K562 (cell line): ENCODE data around the gene TAMALIN. TPM values are rescaled to one million over a fixed set of nuclear protein-coding genes. Genes with fewer than 3 reads are reported as not detected.
A peak's percentile ranks its signal among the peaks of the same experiment; 100 is the strongest.

Source experiments
- ATAC-seq: fragments of 200-7000 bp; cut with Tn5 transposase; 3 replicates; pipeline ENCODE4 v1.9.1; 2020; ENCODE audit warnings: moderate library complexity
- BruUV-seq: library from RNA; stranded (reverse); fragments of 400-500 nt; replicated peaks from 2 replicates; lab custom pipeline; 2021; lab: Mats Ljungman, UMichigan
- CTCF ChIA-PET: fragments of 300-600 bp; formaldehyde crosslinking; extraction: SDS; loops from one replicate; lab custom pipeline; 2021; ENCODE audit warnings: low intra/inter-chr PET ratio; lab: Yijun Ruan, JAX
- POLR2A ChIA-PET: fragments of 300-600, 350-650 bp; sonication (Branson Sonifier 250); formaldehyde crosslinking; extraction: SDS; loops from one replicate; lab custom pipeline; 2021; ENCODE audit warnings: antibody characterized with exemption, inconsistent platforms; lab: Yijun Ruan, JAX
- DNase-seq, 4 experiments: peaks; one replicate each; pipeline versions ENCODE4 v3.0.0 to v3.0.0-alpha.2; 2011 to 2018; ENCODE audit warnings: low spot score in 3 of 4, mixed read lengths in 3 of 4; ENCODE audit errors: extremely low read depth in 1 of 4
- FAIRE-seq: peaks from 2 replicates; lab custom pipeline; 2011; peaks lifted over from hg19 to GRCh38; lab: Jason Lieb, UNC
- H2AFZ ChIP-seq: 2 replicates; pipeline ENCODE4 v1.6.0; 2011; ENCODE audit warnings: low read depth, low read length, control low read depth, inconsistent platforms
- H3K27ac ChIP-seq: fragments of 200-600 bp; 3 replicates; pipeline ENCODE4 v1.8.0; 2011; ENCODE audit warnings: low read depth, mild to moderate bottlenecking, control low read depth, inconsistent platforms, low read length, moderate library complexity, mixed read lengths; ENCODE audit errors: extremely low read depth
- H3K27me3 ChIP-seq, 2 experiments: fragments of 300-600 bp in 1 of 2; 2 replicates in 1 of 2; 3 replicates in 1 of 2; pipeline versions ENCODE4 v1.6.0 to v1.8.0; 2011; ENCODE audit warnings: inconsistent platforms in 2 of 2, low read length in 2 of 2, mild to moderate bottlenecking in 1 of 2, mixed read lengths in 1 of 2, moderate library complexity in 1 of 2; ENCODE audit not compliant: control insufficient read depth in 2 of 2, insufficient read depth in 2 of 2
- H3K36me3 ChIP-seq: fragments of 300-600 bp; 3 replicates; pipeline ENCODE4 v1.8.0; 2011; ENCODE audit warnings: mild to moderate bottlenecking, low read length, inconsistent platforms; ENCODE audit not compliant: control insufficient read depth, insufficient read depth
- H3K4me1 ChIP-seq, 2 experiments: fragments of 200-600 bp in 1 of 2; replicated peaks in 1 of 2; 2 replicates in 1 of 2; 3 replicates in 1 of 2; pipeline versions ENCODE4 v1.5.1 to v1.8.0; 2011; ENCODE audit warnings: inconsistent platforms in 2 of 2, low read length in 2 of 2, mild to moderate bottlenecking in 1 of 2, mixed read lengths in 1 of 2, moderate library complexity in 1 of 2; ENCODE audit not compliant: control insufficient read depth in 2 of 2, insufficient read depth in 2 of 2
- H3K4me2 ChIP-seq: 2 replicates; pipeline ENCODE4 v1.6.1; 2011; ENCODE audit warnings: low read length, control low read depth, inconsistent platforms, mixed read lengths; ENCODE audit not compliant: insufficient read depth
- H3K4me3 ChIP-seq: fragments of 200-600 bp; sonication (generic), shearing (Covaris generic); 2 replicates; pipeline ENCODE4 v1.5.1; 2016; ENCODE audit warnings: control low read depth, inconsistent platforms
- H3K79me2 ChIP-seq: fragments of 200-600 bp; 3 replicates; pipeline ENCODE4 v1.8.0; 2011; ENCODE audit warnings: low read length, inconsistent platforms; ENCODE audit not compliant: control insufficient read depth, insufficient read depth
- H3K9ac ChIP-seq, 2 experiments: 2 replicates each; pipeline versions ENCODE4 v1.6.0 to v1.6.1; 2011; ENCODE audit warnings: low read depth in 2 of 2, low read length in 2 of 2, control low read depth in 1 of 2, inconsistent platforms in 1 of 2, mild to moderate bottlenecking in 1 of 2, mixed read lengths in 1 of 2; ENCODE audit not compliant: insufficient read depth in 1 of 2
- H3K9me1 ChIP-seq: one replicate; pipeline ENCODE4 v1.6.0; 2011; ENCODE audit warnings: inconsistent platforms, mild to moderate bottlenecking, low read length, moderate library complexity; ENCODE audit not compliant: control insufficient read depth, insufficient read depth
- H3K9me3 ChIP-seq: replicated peaks from 2 replicates; pipeline ENCODE4 v1.5.1; 2011; ENCODE audit warnings: low read depth, low read length, inconsistent platforms; ENCODE audit not compliant: control insufficient read depth, insufficient read depth
- H4K20me1 ChIP-seq: replicated peaks from 2 replicates; pipeline ENCODE4 v1.6.1; 2011; ENCODE audit warnings: low read length, inconsistent platforms, mixed read lengths; ENCODE audit not compliant: control insufficient read depth, insufficient read depth
- NFIC ChIP-seq: fragments of 450-650 bp; IDR thresholded peaks from 2 replicates; pipeline ENCODE4 v1.6.1; 2017; ENCODE audit warnings: mild to moderate bottlenecking, inconsistent platforms
- NFYB ChIP-seq: IDR thresholded peaks from 2 replicates; pipeline ENCODE4 v1.6.1; 2011; ENCODE audit warnings: mild to moderate bottlenecking, moderate library complexity; ENCODE audit not compliant: insufficient read length; ENCODE audit errors: extremely low read depth
- SMARCA4 ChIP-seq: fragments of 450-650 bp; IDR thresholded peaks from 2 replicates; pipeline ENCODE4 v1.6.1; 2016
- TFAP4 ChIP-seq: sonication (generic); formaldehyde crosslinking; IDR thresholded peaks from 2 replicates; pipeline ENCODE4 v1.8.0; 2022; ENCODE audit warnings: missing genetic modification reagents, mild to moderate bottlenecking, moderate library complexity, borderline replicate concordance
- WGBS: fragments of 100-300 bp; shearing (Covaris generic); methylation state at CpG from one replicate; pipeline ENCODE4 v1.1.6; 2016; ENCODE audit warnings: low coverage, mixed read lengths; ENCODE audit not compliant: insufficient coverage; ENCODE audit errors: missing lambda C conversion rate; 5-methylcytosine and 5-hydroxymethylcytosine counted together
- in situ Hi-C: fragments of 300-500 bp; cut with MboI; formaldehyde crosslinking; loops from 4 replicates; pipeline ENCODE4 v1.15.0; 2018; ENCODE audit warnings: inconsistent platforms, mixed read lengths
- intact Hi-C: fragments of 100-400 bp; cut with micrococcal nuclease; formaldehyde crosslinking; loops from 2 replicates; pipeline ENCODE4 v1.14.2; 2022
- polyA plus RNA-seq, 8 experiments: library from polyadenylated mRNA; depleted of rRNA in 4 of 8; stranded (reverse) in 5 of 8; unstranded in 3 of 8; fragments of >200 nt; fragmentation: Nextera tagmentation in 2 of 8; fragmentation: Illumina TruSeq in 1 of 8; extraction: Ambion mirVana in 2 of 8; extraction: Trizol in 1 of 8; gene quantifications; 2 replicates each; pipeline versions ENCODE4 v1.2.1 to v1.2.3, GENCODE V29; 2011 to 2014; ENCODE audit warnings: inconsistent platforms in 1 of 8, missing spikeins in 1 of 8
- total RNA-seq, 7 experiments: library from RNA; depleted of rRNA in 6 of 7; stranded (reverse); fragments of >200 nt in 6 of 7; fragmentation: Illumina TruSeq in 2 of 7; extraction: Trizol in 2 of 7; gene quantifications; 2 replicates each; pipeline versions ENCODE4 v1.2.1 to v1.2.3, GENCODE V29; 2011 to 2021; ENCODE audit warnings: low replicate concordance in 1 of 7

Gene TAMALIN
- total and polyA plus RNA-seq, 9 of the 15 experiments (the other 6 are each of a cell fraction or from before 2014, with no cell fraction given): 0.74 to 2.2 (median 1.5) TPM; not detected in 2

DNA sequence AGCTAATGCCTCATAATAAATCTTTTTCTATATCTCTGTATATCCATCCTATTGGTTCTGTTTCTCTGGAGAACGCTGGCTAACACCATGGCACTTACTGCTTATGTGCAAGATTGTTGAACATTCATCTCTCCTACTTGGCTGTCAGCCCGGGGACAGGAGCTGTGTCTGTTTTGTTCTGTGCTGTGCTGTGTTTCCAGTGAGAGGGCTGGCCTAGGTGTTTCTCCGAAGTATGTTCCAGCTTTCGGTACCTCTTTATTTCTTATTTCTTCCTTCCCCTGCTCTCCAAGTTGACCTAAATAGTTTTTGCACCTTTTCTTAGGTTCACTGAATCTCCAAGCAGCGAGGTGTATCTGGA lies 25.7 kb downstream of the TAMALIN start:
- DNase-seq (no peak), ATAC-seq (no peak), FAIRE-seq (no peak)
- intact Hi-C loops (no loop called here), in situ Hi-C loops (no loop called here)
- peak overlapping the region in 1 of 2 experiments; percentile 16; a peak in 1 of 4 replicates for H3K9ac ChIP-seq
- peak overlapping the region; percentile 79 for H2AFZ ChIP-seq
- peak; percentile 24; the same call in 1 of the 2 replicates for TF ChIP-seq NFIC
- no peak for TF ChIP-seq SMARCA4
- no peak for TF ChIP-seq NFYB
- TF ChIP-seq TFAP4: no peak
- peaks cover 0 to 13% of the 10 kb centered on the region in 2 experiments; a peak in 3 of 5 replicates for H3K27me3 ChIP-seq
- H4K20me1 ChIP-seq: no peaks in the 10 kb centered on the region
- no peaks in the 10 kb centered on the region for H3K9me1 ChIP-seq
- BruUV-seq: no TSS peak
- no peaks in the 10 kb centered on the region for H3K79me2 ChIP-seq
- no peak overlapping the region for H3K27ac ChIP-seq
- H3K4me1 ChIP-seq: peaks cover 19 to 20% of the 10 kb centered on the region in 2 experiments; a peak in 4 of 5 replicates
- H3K36me3 ChIP-seq: no peaks in the 10 kb centered on the region
- H3K4me3 ChIP-seq: 0 out of 2 replicates have a peak overlapping the region, but pooled peaks have one; percentile 36
- no peaks in the 10 kb centered on the region for H3K9me3 ChIP-seq
- ChIA-PET CTCF (interaction anchor here (0.6 kb wide), 1 partner anchor 117 kb away, joined by 3 read pairs; no protein-coding TSS in a partner anchor), POLR2A (interaction anchor here (0.5 to 1.4 kb wide), 13 partner anchors 11 to 102 kb away, joined by 3 to 7 read pairs (median 3); partner anchors contain the start of gene ATG101)
- H3K4me2 ChIP-seq: peak overlapping the region; percentile 84
- 12% methylated on average over 5 of the region's 5 CpGs for WGBS
